ENCODE measurements around the gene CYGB.
A peak's percentile ranks its signal among the peaks of the same experiment; 100 is the strongest.

CYGB gene

GRCh38 chr17:76537578-76538280, at the start of gene CYGB:
Gene CYGB (minus strand): TSS chr17:76537709. CDS start chr17:76537542, 167 bp downstream.
- DNase-seq = no peak

DNA sequence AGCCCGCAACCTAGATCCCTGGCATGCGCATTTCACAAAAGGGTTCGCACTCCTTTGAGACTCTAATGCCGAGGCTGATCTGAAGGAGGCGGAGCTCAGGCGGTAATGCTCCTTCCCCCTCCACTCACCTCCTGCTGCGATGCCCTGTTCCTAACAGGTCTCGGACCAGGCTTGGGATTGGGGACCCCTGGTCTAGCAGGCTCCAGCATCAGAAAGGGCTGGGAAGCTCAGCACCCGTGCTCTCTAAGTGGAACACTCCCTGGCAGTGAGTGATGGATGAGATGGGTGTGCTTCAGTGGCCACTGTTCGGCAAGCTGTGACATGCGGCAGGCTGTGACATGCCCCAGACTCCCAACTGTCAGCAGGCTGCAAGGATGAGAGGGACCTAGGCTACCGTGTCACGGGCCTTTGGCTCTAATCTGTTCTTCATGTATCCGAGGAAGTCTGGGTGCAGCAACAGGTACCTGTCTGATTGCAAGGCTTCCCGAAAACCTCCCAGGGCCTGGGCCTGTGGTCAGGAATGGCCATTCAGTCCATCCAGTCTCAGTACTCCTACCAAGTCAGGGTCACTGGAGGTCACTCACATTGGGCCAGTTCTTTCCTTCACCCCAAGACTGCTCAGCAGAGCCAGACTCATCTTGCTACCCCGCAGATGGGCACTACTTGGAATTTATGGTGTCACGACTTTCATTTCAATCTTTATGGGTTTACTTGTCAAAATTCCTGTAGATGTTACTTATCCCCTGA, 49.4 kb upstream of the CYGB start:
- DNase-seq = no peak

DNA sequence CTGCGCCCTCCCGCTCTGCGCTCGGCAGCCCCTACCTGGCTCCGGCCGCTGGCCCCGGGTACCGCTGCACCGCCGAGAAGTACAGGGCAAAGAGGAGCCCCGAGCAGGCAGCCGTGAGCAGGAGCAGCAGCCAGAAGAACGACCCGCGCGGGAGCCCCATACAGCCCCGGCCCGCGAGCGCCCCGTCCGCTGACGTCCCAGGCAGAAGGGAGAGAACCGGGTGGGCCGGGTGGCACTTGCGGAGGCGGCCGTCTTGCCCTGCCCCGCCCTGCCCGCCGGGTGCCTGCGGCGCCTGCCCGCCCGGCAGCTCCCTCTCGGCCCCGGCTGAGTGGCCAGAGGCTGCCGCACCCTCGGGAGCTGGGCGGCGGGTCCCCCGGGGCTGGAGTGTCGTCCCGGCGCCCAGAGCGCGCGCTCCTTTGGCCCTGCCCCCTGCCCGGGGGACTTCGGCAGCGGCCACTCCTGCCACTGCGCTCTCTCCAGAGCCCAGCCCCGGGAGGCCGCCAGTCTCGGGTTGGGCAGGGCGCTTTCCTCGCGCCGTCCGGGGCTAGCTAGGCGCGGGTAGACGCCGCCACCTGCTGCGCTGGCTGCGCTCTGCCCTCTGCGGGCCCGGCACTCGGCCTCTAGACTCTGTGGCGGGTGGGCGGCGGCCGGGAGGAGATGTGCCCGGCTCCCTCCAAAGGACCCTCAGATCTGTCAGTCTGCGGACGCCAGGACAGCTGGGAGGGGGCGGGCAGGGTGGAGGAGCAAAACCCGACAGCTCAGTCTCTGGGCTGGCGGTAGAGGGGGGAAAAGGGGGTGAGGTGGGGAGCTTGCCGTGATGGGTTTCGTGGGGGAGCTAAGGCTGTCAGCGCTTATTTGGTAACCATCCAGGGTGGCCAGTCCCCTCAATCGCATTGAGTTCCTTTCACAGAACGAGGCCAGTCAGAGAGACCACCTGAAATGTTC, 48.4 kb upstream of the CYGB start, which contains the start of gene ST6GALNAC2:
TSS of gene ST6GALNAC2 (minus strand) at position 212 of the 945 bp plus-strand sequence. CDS start at position 160, 52 bp downstream.
- DNase-seq = peak in 1 of 2 donors; percentile 13

DNA sequence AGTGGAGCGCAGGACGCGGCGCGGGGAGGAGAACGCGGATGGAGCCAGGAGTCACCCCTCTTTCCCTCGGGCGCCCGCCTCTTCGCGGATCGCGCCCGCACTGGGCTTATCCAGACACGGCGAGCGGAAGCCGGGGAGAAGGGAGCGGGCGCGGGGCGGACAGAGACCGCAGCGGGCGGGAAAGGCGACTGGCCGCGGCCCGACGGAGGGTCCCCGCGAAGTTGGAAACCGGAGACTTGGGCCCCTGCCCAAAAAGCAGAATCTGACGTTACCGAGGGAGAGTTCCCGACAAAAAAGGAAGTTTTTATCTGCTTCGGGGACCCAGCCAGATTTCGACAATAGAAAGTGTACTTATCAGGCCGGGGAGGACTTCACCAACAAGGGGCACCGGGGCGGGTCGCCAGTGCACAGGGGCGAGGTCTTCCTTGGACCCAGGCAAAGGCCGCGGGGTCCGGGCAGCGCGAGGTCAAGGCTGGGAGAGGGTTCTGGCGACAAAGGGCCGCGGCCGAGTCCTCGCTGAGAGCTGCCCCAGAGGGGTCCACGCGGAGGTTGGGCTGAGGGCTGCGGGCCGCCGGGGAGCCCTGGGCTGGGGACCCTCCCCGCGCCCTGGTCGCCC, 47.6 kb upstream of the CYGB start:
- peak in 1 of 2 donors; percentile 26 for DNase-seq

- no peak for DNase-seq
Measured at GRCh38 chr17:76584427-76585032, 47.0 kb upstream of the CYGB start.

- DNase-seq = no peak
Measured at GRCh38 chr17:76582660-76583059, 45.2 kb upstream of the CYGB start.

DNA sequence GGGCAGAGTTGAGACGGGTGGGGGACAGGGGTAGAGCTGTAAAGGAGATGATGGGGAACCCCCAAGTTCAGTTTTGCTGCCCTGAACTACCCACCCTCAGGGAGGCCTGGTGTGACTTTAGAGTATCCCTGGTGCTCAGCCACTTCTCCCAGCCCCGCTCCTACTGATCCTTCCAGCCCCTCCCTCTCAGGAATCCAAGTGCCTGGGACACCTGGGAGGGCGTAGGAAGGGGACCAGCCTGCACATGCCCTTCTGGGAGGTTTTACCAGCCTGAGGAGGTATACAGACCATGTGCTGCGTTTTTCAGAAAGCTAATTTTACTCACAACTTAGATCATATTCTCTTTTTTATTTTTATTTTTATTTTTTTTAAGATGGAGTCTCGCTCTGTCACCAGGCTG, 44.0 kb upstream of the CYGB start:
- no peak for DNase-seq

DNA sequence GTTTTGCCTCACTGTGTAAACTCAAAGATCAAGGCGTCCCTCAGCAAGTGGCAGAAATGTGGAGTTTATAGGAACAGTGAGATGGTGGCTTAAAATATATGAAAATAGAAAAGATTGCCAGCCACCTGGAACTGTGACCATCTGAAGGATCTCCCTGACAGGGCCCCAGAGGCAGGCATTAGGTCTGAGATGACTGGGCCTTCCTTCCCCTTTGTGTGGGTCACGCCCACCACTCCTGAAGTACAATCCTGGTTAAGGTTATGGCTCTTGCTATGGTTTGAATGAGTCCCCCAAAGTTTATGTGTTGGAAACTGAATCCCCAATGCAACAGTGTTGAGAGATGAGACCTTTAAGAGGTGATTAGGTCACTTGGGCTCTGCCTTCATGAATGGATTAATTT, 41.8 kb upstream of the CYGB start:
- DNase-seq = no peak

DNA sequence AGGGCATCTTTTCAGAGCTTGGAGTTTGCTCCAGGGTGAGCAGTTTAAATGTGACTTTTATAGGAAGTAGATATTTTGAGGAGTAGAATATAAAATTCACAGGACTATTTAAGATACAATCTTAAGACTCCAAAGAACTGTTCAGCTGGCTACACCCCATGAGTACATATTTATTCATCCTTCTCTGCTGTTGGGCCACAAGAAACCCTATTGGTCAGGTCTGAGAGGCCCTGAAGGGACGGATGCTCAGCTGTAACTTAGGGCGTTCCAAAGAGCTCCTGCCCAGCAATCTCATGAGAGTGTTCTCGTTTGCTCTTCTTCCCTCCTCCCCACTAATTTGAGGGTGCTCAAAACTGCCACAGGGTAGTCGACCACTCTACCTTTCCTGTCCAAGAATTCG, 40.9 kb upstream of the CYGB start:
- no peak for DNase-seq

- DNase-seq = no peak
Measured at GRCh38 chr17:76577876-76578275, 40.4 kb upstream of the CYGB start.

DNA sequence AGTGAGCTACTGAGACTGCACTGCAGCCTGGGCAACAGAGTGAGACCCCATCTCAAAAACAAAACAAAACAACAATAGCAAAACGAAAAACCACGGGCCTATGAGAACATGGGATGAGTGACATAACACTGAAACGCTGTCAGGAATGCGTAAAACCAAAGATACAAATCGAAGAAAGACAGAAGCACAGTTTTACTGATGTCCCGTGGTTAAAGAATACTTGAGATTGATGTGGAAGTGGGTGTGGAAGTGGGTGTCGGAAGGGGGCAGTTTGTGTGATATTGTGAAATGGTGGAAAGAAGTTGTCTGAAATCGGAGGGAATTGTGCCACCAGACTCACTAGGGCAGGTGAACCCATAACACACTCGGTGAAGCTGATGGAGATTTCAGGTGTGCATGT, 38.7 kb upstream of the CYGB start:
- DNase-seq = no peak

DNA sequence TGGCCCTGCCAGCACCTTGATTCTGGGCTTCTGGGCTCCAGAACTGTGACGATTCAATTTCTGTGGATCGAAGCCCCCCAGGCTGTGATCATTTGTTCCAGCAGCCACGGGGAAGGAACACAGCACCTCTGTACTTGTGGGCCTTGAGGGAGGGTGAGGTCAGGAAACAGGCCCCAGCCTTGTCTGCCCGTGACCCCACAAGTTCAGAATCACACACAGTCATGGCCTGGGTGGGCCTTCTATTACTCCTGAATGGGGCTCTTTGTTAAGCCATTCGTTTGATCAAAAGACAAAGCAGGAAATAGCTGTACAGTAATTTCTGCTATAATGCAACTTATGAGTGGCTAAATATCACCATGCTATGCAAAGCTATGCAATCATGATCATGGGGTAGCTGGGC, 38.1 kb upstream of the CYGB start:
- no peak for DNase-seq

DNA sequence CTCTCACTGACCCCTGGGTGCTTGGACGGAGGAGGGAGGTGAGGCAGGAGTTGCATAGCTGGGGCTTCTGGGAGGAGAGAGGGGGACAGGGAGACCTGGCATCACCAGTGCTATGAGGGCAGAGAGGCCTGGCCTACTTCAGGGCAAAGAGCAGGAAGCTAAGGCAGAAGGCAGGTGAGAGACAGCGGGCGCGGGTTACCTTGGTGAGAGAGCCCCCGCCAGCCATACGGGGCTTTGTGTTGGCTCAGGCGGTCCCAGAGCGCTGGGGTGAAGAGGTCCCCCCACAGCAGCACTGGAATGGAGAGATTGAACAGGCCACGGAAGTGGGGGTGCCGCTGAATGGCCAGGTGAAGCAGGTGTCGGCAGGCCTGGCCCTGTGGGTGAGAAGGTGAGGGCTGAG, 36.7 kb upstream of the CYGB start:
- no peak for DNase-seq

DNA sequence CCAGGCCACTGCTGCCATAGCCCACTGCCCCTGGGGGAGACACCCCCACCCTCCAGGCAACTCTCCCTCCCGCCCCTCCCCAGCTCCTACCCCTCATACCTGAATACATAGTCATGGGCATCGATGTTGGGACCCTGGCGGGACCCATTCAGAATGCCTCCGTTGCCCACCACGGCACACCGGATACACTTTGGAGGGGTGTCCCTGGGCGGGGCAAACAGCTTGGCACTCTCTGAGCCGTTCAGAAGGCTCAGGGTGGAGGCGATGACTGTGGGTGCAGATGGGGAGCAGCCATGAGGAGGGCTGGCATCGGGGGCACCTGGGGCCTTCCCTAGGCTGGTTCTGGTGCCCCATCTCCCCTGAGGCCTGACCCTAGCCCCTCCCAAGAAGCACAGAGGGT, 35.6 kb upstream of the CYGB start:
- DNase-seq = no peak

GRCh38 chr17:76572201-76572910, 34.8 kb upstream of the CYGB start:
- DNase-seq = no peak

- DNase-seq = no peak
Measured at GRCh38 chr17:76570877-76571471, 33.5 kb upstream of the CYGB start.

DNA sequence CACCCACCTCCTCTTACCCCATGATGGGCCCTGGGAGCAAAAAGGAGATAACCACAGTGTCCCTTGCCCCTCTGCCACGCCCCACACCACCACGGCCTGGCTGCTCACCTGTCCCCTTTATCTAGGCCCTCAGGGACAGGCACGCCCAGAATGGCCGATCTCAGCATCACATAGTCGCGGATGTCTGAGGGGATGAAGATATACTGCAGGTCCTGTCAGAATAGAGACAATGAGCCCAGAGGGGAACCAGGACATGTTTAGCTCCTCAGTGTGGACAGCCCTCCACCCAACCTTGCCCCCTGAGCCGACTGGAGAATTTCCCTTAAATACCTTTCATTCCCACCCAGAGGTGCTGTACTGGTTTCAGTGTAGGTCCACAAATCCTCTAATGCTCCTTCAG, 32.9 kb upstream of the CYGB start:
- DNase-seq = no peak

DNA sequence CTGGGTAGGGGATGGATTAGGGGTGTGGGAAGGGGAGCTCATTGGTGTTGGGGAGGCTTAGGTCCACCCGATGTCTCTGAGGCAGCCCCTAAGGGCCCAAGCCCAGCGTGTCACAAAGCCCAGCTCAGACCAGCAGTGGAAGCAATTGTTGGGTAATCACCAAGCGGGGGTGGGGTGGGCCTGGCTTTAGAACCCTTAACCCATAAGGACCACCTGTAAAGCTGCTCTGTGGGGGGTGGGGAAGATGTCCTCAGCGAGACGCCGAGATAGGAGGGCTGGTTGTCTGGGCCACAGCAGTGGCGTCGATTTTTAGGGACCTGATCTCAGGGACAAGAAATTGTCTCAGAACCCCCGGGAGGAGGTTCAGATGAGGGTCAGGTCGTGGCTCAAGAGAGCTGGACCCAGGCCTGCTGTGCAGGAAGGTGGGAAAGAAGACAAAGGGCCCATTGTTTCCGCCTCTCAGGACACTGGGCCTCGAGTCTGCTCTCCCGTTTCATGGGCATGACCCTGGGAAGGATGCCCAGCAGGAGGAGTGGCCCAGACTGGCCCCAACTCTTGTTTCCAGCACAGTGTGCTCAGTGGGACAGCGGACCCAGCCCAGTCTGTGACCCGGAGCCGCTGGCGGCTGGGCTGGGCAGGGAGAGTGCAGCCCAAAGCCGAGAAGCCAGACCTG, 32.2 kb upstream of the CYGB start:
- DNase-seq = peak; percentile 52 to 65

DNA sequence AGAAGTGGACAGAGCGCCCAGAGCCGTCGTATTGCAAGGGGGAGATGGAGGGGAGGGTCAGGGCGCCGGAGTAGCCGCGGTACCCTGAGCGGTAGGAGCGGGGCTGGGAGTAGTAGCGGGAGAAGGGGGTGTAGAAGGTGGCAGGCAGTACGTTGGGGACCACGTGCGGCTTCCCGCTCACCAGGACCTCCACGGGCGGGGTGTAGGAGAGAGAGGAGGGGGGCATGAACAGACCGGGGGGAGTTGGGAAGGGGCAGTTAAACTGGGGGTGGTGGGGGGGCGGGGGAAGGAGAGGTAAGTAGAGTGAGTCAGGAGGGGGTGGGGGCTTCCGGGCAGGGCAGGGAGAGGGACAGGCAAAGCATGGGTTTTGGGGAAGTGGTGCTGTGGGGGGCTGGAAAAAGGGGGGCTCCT, 31.3 kb upstream of the CYGB start:
- no peak for DNase-seq

- no peak for DNase-seq
Measured at GRCh38 chr17:76567634-76568432, 30.3 kb upstream of the CYGB start.
